Activated CD4-positive, alpha-beta T cell treated with anti-CD3 and anti-CD28 coated beads, Interleukin-10, Interleukin-2, amounts not matched to agents 100 ng/mL and 50 ng/mL, durations not matched to agents 16 hours and 8 hours (primary cell): Measurements from ENCODE around the gene USP34.
A peak's percentile ranks its signal among the peaks of the same experiment; 100 is the strongest.

Experiments used
- DNase-seq: peaks from one replicate; pipeline ENCODE4 v3.0.0-alpha.2; 2020

The USP34 gene

DNA sequence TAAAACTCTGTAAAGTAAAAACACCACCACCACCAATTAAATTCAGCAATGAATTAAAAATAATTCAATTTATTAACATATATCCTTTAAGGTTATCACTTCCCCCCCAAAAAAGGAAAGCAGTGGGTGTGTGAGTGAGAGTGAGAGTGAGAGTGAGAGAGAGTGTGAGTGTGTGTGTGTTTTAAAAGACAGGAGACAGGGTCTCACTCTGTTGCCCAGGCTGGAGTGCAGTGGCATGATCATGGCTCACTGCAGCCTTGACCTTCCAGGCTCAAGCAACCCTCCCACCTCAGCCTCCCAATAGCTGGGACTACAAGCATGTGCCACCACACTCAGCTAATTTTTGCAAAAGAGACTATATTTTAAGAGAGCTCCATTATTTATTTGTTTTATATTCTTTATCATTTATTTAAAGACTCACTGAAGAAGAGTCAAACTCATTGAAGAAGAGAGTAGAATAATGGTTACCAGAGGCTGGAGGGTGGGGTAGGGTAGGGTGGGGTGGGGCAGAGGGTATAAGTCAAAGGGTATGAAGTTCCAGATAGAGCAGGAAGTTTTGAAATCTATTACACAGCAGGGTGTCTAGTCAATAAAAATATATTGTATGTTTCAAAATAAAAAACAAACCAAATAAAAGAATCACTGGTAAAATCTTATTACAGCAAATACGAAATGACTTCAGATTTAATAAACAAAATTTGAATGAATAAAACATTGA lies 187.3 kb downstream of the USP34 start:
- DNase-seq, result no peak

DNA sequence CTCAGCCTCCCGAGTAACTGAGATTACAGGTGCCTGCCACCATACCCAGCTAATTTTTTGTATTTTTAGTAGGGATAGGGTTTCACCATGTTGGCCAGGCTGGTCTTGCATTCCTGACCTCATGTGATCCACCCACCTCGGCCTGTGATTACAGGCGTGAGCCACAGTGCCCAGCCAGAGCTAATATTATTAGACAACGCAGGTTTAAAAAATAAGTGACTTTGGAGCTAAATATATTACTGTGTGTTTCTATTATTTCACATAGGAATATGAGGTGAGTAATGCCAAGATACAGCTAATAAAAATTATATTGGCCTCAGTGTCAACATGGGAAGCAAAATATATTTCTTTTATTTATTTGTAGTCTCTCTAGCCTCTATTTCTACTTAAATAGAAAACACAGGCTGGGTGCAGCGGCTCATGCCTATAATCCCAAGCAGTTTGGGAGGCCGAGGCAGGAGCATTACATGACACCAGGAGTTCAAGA lies 188.7 kb downstream of the USP34 start:
- no peak for DNase-seq

DNA sequence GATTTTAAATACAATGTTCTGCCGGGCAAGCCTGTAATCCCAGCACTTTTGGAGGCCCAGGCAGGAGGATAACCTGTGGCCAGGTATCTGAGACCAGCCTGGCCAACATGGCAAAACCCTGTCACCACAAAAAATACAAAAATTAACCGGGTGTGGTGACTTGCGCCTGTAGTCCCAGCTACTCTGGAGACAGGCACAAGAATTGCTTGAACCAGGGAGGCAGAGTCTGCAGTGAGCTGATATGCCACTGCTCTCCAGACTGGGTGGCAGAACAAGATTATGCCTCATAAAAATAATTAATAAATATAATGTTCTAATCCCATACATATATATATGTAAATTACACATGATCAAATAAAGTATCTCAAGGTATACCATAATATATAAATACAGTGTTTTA lies 189.6 kb downstream of the USP34 start:
- no peak for DNase-seq

DNA sequence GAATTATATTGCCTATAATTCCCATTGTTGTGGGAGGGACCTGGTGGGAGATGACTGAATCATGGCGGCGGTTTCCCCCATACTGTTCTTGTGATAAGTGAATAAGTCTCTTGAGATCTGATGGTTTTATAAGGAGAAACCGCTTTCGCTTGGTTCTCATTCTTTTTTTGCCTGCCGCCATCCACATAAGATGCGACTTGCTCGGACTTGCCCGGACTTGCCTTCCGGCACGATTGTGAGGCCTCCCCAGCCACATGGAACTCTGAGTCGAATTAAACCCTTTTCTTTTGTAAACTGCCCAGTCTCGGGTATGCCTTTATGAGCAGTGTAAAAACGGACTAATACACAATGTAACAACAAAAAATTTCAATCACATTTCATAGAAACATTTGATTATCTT lies 193.1 kb downstream of the USP34 start:
- no peak for DNase-seq

DNA sequence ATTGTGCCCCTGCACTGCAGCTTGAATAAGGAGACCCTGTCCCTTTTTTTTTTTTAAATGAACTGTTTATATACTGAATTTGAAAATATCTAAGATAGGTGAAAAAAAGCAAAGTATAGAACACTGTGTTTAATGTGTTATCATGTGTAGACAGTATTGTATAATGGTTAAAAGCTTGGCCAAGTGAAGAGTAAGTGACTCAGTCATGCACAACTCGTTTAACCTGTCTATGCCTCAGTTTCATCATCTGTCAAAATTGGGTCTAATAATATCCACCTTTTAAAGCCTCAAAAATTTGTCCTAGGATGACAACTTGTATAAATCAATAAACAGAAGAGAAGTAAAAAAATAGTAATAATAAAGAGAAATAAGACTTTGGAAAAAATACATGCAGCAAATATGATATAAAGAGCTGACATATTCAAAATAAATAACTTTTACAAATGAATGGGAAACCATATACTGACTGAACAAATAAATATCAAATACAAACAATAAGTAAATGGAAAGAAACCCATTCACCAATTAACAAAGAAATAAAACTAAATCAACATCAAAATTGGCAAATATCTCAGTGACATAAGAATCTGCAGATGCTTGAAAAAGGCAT lies 195.2 kb downstream of the USP34 start:
- DNase-seq, result no peak

DNA sequence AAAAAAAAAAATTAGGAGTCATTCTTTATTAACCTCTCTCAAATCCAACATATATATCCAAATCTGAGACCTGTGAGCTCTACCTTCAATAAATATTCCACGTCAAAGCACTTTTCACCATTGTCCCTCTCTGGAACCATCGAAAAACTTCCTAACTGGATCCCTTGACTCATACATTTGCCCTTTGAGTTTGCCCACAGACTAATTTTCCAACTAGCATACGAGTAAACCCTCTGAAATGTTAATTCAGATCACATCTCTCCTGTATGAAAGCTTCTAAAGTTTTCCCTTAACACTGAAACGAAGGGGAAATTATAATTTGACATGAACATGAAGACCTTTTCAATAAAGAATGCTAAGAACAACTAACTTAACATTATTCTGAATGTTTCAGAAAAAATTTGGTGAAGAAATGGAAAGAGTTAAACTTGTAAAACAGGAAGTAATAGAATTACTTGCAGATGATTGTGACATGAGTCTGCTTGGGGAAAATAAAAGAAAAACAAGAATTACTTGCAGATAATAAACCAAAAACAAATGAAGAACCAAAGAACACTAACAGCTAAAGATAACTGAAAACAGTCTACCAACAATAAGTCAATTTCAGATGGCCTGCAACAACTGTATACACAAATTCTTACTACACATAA lies 198.3 kb downstream of the USP34 start:
- DNase-seq, result no peak

DNA sequence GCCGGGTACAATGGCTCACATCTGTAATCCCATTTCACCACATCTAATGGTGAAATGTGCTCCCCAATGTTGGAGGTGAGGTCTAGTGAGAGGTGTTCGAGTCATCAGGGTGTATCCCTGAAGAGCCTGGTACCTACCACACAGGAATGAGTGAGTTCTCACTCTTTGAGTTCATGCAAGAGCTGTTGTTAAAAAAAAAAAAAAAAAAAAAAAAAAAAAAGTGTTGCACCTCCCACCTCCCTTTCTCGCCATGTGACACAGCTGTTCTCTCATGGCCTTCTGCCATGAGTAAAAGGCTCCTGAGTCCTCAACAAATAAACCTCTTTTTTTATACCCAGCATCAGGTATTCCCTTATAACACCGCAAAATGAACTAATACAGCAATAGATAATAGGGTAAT lies 202.6 kb downstream of the USP34 start:
- DNase-seq, result no peak

DNA sequence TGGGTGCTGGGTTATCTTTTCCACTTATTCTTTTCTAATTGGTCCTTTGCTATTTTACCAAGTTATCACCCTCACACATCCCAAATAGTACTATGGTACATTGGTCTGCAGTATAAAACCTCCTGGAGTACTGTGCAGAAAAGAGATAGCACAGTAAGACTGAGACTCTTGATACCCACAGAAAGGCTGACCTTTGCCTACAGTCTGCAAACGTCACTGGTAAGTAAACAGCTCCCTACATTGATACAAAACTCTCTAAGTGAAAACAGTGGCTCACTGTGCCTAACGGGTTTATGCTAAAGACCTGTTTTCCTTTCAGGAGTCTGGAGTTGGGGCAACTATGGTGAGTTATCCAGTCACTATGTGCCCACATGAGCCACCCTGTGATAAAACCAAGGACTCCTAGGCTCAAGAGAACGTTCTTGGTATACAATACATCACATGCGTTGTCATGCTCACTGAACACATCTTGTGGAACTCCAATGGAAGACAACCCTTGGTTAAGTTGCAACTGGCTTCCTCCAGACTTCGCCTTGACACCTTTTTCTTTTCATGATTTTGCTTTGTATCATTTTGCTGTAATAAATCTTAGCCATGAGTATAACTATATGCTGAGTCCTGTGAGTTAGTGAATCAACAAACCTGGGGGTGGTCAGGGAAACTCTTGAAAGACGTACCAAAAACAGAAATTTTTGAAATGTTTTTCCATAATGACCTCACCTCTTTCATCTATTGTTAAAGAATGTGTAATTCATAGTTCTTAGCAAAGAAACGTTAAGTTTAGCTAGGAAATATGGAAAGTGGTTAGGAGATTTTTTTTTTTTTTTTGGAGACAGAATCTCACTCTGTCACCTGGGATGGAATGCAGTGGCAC lies 204.0 kb downstream of the USP34 start:
- DNase-seq, result no peak

DNA sequence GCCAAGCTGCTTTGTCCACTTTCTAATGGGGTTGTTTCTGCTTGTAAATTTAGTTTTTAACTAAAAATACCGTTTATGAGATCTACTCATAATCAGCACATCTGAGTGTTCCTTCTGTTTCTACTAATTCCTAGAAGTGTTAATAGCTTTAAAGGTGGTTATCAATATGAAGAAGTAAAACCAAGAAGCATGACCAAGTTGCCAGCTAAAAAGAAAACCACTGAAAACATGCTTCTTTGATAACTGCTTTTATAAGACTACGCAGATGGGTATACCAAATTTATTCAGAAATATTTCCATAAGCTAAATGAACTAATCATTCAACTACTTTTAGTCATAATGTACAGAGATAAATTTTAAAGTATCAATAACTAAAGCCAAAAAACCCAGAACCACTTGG lies 207.1 kb downstream of the USP34 start:
- DNase-seq, result peak; percentile 58

DNA sequence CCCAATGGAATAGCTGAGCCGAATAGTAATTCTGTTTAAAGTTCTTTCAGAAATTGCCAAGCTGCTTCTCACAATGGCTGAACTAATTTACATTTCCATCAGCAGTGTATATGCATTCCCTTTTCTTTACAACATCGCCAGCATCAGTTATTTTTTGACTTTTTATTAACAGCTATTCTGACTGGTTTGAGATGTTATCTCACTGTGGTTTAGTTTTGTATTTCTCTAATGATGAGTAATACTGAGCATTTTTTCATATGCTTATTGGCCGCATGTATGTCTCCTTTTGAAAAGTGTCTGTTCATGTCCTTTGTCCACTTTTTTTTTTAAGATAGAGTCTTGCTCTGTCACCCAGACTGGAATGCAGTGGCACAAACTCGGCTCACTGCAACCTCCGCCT lies 208.2 kb downstream of the USP34 start:
- DNase-seq, result peak; percentile 50

DNA sequence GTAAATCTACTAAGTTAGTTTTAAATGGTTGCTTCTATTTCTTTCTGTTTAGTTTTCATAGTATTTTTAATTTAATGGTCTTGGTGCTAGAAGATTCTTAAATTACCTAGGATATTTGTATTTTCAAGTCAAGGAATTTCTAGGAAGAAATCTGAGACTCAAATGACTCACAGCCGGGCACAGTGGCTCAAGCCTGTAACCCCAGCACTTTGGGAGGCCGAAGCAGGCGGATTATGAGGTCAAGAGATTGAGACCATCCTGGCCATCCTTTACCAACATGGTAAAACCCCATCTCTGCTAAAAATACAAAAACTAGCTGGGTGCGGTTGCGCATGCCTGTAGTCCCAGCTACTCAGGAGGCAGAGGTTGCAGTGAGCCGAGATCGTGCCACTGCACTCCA lies 213.4 kb downstream of the USP34 start:
- no peak for DNase-seq

DNA sequence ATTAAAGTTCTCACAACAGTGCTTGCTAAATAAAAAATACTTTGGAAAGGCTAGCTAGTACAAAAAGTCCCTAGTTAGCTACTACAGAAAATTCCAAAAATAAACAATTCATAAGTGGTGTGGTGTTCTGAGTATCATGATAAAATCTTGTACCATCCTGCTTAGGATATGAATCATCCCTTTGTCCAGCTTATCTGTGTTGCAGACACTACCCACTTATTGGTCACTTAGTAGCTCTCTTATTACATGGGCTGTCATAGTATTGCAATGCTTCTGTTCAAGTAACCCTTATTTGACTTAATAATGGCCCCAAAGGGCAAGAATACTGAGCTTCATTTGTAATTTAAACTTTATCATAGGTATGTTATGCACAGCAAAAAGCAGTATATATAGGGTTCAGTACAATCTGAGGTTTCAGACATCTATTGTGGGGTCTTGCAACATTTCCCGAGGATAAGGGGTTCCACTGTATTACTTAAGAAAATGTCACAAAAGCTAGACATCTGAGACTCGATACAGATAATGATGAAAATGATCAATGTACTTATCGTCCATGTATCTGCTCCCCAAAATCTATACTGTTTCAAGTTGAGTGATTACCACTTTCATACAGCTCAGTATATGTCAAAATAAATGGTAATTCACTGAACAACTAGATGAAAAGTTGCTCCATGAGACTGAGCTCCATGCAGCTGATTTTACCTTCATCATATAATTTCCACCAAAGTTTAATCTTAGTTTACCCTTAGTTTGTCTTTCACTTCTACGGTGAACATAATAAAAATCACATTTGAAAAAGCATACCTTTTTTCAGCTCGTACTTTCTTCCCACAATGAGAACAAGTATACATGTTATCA lies 215.1 kb downstream of the USP34 start:
- no peak for DNase-seq

DNA sequence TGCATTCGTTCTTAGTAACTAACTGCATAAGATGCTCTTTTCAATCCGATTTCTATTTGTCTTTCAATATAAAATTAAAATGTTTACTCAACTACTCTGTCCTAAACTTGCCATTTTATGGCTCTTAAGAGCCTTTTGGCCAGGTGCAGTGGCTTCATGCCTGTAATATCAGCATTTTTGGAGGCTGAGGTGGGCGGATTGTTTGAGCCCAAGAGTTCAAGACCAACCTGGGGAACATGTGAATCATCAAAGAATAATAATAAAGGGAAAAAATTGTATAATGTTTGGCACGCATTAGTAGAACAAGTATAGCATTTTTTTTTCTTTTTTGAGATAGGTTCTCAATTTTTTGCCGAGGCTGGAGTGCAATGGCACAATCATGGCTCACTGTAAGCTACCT lies 216.4 kb downstream of the USP34 start:
- no peak for DNase-seq

DNA sequence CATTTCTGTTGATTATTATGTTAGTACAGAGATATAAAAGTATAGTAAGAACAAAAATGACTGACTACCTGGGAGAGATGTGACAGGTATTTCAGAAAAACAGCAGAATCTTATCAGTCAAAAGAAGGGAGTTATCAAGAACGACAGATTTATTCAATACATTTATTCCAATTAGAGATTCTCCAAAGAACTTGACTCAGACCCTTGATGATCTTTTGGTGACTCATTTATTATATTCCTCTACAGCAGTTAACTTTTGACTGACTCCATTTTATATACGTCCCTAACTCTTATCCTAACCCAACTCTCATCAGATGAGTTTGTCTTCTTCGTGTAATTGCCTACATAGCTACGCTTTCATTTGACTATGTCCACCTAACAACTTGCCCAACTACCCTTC lies 217.8 kb downstream of the USP34 start:
- no peak for DNase-seq

DNA sequence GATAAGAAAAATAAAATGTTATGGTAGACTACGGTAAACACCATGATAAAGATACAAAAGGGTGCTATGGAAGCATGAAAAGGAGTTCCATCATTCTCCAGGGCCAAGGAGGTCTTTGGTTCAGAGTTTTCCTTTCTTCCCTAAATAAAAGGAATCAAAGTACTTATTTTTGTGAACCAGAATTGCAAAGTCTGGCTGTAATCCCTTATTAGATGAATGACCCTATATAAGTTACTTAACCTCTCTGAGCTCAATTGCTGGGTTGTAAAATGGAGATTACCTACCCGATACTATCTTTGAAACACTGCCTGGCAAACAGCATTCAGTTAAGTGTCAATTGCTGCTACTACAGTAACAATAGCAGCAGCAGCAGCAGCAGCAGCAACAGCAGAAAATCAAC lies 218.9 kb downstream of the USP34 start:
- DNase-seq, result no peak

DNA sequence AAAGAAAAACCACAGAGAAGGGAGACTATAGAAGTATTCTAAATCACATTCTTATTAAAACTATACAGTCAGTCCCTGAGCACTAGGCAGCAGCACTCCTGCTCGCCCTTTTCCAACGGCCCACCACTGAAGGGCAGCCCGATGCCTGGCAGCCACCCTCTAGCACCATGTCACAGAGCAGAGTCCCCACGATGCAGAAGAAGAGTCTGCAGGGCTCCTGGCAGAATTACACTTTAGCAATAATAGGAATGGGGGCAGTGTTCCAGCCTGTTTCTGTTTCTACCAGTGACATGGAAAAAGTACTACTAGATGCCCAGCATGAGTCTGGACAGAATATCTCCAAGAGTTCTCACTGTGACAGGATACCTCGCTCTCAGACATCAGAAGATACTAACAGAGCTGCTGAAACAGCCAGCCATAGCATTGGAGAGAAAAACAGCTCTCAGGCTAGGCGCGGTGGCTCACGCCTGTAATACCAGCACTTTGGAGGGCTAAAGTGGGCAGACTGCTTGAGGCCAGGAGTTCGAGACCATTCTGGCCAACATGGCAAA lies 221.3 kb downstream of the USP34 start:
- DNase-seq, result no peak

DNA sequence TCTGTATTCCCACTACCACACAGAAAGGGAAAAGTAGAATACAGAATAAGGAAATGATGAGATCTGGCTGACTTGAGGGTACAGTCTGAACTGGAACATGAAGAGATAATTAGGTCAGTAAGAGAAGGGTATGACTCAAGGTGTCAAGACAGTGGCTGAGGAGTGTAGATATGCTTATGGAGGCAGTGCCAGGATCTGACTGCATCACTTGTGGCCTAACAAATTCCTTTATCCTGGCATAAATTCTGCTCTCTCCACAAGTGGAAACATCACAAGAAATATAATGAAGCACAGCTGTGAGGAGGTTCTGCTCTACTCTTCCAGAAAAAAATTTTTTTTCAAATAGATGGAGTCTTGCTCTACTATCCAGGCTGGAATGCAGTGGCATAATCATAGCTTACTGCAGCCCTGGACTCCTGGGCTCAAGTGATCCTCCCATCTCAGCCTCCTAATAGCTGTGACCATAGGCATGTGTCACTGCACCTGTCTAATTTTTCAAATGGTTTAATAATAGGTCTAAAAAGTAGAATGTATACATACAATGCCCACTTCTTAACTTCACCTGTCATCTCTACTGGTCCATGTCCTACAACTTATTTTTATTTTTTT lies 223.6 kb downstream of the USP34 start:
- no peak for DNase-seq

DNA sequence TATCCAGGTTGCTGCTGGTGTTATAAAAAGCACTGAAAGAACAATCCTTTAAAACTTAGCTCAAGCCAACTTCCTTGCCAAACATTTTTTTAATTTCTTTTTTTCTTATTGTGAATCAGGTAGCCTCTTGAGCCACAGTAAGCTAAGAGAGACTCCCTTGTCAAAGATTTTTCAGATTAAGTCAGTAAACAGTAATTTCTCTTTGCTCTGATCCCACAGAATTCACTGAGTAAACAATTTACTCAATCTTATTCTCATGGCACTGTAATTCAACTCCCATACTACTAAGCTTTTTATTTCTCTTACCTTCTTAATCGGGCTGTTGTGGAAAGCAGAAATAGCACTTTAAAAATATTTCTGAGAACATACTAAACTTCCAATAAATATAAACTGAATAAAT lies 226.2 kb downstream of the USP34 start:
- no peak for DNase-seq

DNA sequence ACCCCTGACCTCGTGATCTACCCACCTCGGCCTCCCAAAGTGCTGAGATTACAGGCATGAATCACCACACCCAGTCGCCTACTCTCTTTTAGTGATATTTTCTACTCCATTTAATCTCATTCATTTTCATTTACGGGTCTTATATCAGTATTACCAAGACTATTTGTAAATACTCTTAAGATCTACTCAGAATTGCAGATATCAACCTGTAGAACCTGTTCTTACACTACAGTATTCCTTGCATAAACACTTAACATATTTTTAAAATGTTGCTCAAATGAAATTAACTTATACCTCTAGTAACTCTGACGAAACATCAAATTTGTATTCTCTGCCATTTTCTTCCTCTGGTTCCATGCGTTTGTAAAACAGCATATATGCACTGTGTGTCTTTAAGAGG lies 229.6 kb downstream of the USP34 start:
- DNase-seq, result no peak

DNA sequence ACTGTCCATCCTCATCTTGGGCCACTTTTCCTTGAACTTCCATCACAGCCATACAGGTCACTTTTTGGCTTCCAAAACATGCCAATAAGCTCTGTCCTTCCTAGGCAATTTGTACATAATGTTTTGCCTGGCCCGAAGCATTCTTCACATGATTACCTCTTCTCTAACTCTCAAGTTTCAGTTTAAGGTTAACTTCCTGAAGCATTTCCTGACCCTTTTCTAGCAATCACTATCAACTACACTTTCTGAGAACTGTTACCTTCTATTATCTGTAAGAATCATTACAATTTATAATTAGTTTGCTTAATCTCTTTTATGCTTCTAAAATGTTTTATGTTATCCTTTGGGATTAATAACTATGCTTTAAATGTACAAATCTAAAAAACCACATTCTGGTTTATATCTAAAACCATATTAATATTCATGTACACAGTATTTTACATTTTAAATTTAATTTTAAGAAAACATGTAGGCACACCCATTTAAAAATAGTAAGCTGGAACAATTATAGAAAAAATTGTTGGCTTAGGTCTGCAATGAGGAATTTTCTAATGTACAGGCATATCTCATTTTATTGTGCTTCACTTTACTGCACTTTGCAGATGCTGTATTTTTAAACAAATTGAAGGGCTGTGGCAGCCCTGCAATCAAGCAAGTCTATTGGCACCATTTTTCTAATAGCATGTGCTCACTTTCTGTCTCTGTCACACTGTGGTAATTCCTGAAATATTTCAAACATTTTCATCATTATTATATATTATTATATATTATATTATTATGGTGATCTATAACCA lies 232.5 kb downstream of the USP34 start:
- peak; percentile 55 for DNase-seq

DNA sequence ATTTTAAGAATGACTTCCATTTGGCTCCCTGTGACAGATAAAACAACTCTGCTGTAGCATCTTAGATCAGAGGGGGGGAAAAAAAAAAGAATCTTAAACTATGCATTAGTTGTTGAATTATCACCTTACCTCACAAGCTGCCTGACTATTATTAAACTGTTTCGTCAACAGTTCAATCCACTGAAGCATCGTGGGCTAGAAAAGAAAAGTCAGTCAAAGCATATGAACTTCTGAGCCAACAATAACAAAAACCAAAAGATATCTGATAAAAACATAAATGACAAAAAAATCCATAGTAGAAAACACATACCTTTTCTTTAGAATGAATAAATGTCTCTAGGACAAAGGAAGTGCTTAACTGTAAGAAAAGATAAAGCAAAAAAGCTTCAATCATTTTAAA lies 235.2 kb downstream of the USP34 start:
- DNase-seq, result no peak
